OCI-LY1 (cell line): ENCODE results near the gene CNTNAP2.

Experiments
- H2AFZ ChIP-seq: fragments of 200-600 bp; sonication (generic), shearing (Covaris generic); 2 replicates; pipeline ENCODE4 v1.6.0; 2014; ENCODE audit warnings: antibody characterized with exemption, mild to moderate bottlenecking, low read length
- H3F3A ChIP-seq: fragments of 200-600 bp; sonication (generic), shearing (Covaris generic); 2 replicates; pipeline ENCODE4 v1.6.0; 2014; ENCODE audit warnings: mild to moderate bottlenecking, antibody characterized with exemption, low read length, moderate library complexity; ENCODE audit not compliant: insufficient read depth
- H3K27ac ChIP-seq: fragments of 200-600 bp; sonication (generic); 2 replicates; pipeline ENCODE4 v1.5.1; 2014; ENCODE audit warnings: low read length, mixed run types, mild to moderate bottlenecking, low read depth; ENCODE audit not compliant: poor library complexity, severe bottlenecking
- H3K27me3 ChIP-seq: fragments of 200-600 bp; sonication (generic); 2 replicates; pipeline ENCODE4 v1.6.0; 2014; ENCODE audit warnings: antibody characterized with exemption, mild to moderate bottlenecking, low read length, moderate library complexity; ENCODE audit not compliant: insufficient read depth
- H3K36me3 ChIP-seq: fragments of 200-600 bp; sonication (generic); 2 replicates; pipeline ENCODE4 v1.6.1; 2014; ENCODE audit warnings: mild to moderate bottlenecking, antibody characterized with exemption, low read length, moderate library complexity, mixed read lengths; ENCODE audit not compliant: insufficient read depth
- H3K4me1 ChIP-seq: fragments of 200-600 bp; sonication (generic); 2 replicates; pipeline ENCODE4 v1.5.1; 2014; ENCODE audit warnings: mild to moderate bottlenecking, low read length, moderate library complexity; ENCODE audit not compliant: insufficient read depth, severe bottlenecking
- H3K4me2 ChIP-seq: fragments of 200-600 bp; sonication (generic), shearing (Covaris generic); 2 replicates; pipeline ENCODE4 v1.6.1; 2014; ENCODE audit warnings: low read length
- H3K4me3 ChIP-seq: fragments of 200-600 bp; sonication (generic); 2 replicates; pipeline ENCODE4 v1.5.1; 2014; ENCODE audit warnings: low read length, low read depth, mild to moderate bottlenecking, mixed read lengths; ENCODE audit not compliant: poor library complexity, severe bottlenecking
- H3K79me2 ChIP-seq: fragments of 200-600 bp; shearing (Covaris generic); 2 replicates; pipeline ENCODE4 v1.6.1; 2016; ENCODE audit warnings: mixed run types, low read length, mixed read lengths; ENCODE audit not compliant: insufficient read depth
- H3K9ac ChIP-seq: fragments of 200-600 bp; sonication (generic), shearing (Covaris generic); 2 replicates; pipeline ENCODE4 v1.6.1; 2014; ENCODE audit warnings: mild to moderate bottlenecking, low read length, mixed read lengths
- H3K9me2 ChIP-seq: fragments of 200-600 bp; sonication (generic), shearing (Covaris generic); 2 replicates; pipeline ENCODE4 v1.6.1; 2014; ENCODE audit warnings: low read depth, mild to moderate bottlenecking, low read length, mixed read lengths
- H3K9me3 ChIP-seq: fragments of 200-600 bp; shearing (Covaris generic); 2 replicates; pipeline ENCODE4 v1.6.1; 2014; ENCODE audit warnings: low read length, mixed read lengths
- H4K20me1 ChIP-seq: fragments of 200-600 bp; sonication (generic), shearing (Covaris generic); 2 replicates; pipeline ENCODE4 v1.6.0; 2016; ENCODE audit warnings: mild to moderate bottlenecking, low read length; ENCODE audit not compliant: insufficient read depth
- CTCF ChIP-seq: fragments of 200-600 bp; sonication (generic), shearing (Covaris generic); IDR thresholded peaks from 2 replicates; pipeline ENCODE4 v1.5.1; 2017; ENCODE audit warnings: mild to moderate bottlenecking, antibody characterized with exemption, low read length, moderate library complexity, mixed read lengths
- EZH2 ChIP-seq: fragments of 200-600 bp; sonication (generic), shearing (Covaris generic); IDR thresholded peaks from 2 replicates; pipeline ENCODE4 v1.8.0; 2017; ENCODE audit warnings: borderline replicate concordance, mixed run types, mild to moderate bottlenecking, antibody characterized with exemption, low read length, moderate library complexity, mixed read lengths

Gene CNTNAP2

DNA sequence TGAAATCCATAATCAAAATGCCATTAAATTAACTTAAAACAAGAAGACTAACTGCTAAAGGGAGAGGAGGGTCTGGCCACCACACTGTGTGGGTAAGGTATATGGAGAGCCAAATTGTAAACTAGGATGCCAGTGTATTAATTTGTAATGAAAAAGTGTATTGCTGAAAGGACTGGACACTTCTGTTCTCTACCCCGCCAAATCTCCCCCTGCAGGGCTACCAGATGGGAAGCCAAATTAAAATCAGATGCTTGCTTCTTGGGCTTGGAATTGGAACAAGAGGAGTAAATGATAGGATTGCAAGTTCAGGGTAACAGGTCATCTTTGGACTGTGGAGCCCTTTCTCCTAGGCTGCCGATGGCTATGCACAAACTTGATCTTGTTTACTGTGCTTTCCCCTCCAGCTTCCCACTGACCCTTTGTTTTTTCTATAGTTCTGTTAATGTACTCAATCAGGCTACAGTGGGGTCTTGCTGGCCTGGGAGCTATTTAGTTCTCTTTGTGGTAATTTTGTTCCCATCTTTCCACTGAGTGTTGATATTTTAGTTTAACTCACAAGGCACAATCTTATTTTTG, 1541.9 kb downstream of the CNTNAP2 start:
- Histone ChIP-seq H3K27me3 (no peaks in the 10 kb centered on the region), H3K79me2 (no peaks in the 10 kb centered on the region), H3K27ac (no peak overlapping the region), H3K4me3 (no peak overlapping the region), H3K9me2 (no peaks in the 10 kb centered on the region), H3K36me3 (no peaks in the 10 kb centered on the region), H3K9me3 (no peaks in the 10 kb centered on the region), H3F3A (no peaks in the 10 kb centered on the region), H3K4me1 (no peaks in the 10 kb centered on the region), H4K20me1 (no peaks in the 10 kb centered on the region), H3K4me2 (no peak overlapping the region), H3K9ac (no peak overlapping the region), H2AFZ (no peak overlapping the region)
- no peak for TF ChIP-seq CTCF
- no peak for TF ChIP-seq EZH2

DNA sequence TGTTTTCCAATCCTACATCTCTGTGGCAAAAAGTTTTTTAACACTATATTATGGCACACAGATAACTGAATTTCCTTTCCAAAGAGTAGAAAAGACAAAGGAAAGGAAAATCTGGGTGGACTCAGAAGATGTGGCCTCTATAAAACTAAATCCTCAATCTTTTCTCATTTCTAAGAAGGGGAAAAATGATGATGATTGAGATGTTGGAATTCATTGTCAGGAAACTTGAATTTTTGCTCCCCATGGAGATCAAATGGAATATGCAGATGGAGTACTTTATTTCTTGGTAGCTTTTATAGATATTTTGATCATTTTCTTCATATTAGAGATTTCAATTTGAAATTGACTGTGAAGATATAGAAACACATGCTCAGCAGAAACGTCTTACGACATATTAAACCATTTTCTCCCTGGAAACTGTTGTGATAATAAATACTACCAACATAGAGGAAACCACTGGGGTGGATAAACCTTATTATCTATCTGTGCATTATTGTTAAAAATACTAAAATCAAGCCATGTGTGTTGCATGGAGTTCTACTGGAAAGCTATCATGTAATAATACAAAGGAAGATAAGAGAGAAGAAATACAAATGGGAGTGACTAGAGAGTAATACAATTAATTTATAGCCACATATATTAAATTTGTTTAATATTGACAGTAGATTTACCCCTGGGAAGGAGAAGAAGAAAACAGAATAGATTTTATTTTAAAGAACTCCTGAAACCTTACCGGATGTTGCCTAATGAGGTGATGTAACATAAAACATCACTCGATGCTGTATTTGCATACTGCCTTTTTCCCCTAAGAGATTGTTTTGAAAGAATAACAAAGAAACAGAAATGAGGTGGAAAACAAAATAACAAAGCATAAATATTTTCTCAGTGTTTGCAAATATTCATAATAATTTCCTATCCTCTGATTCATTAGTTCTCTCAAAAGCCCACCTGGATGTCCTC, 1542.7 kb downstream of the CNTNAP2 start:
- no peak overlapping the region for H2AFZ ChIP-seq
- no peaks in the 10 kb centered on the region for H3F3A ChIP-seq
- H3K9me3 ChIP-seq, result no peaks in the 10 kb centered on the region
- no peaks in the 10 kb centered on the region for H3K36me3 ChIP-seq
- no peak for TF ChIP-seq CTCF
- TF ChIP-seq EZH2, result no peak
- no peak overlapping the region for H3K4me2 ChIP-seq
- no peaks in the 10 kb centered on the region for H4K20me1 ChIP-seq
- no peak overlapping the region for H3K27ac ChIP-seq
- no peaks in the 10 kb centered on the region for H3K9me2 ChIP-seq
- H3K79me2 ChIP-seq, result no peaks in the 10 kb centered on the region
- no peak overlapping the region for H3K9ac ChIP-seq
- H3K27me3 ChIP-seq, result no peaks in the 10 kb centered on the region
- H3K4me3 ChIP-seq, result no peak overlapping the region
- no peaks in the 10 kb centered on the region for H3K4me1 ChIP-seq

DNA sequence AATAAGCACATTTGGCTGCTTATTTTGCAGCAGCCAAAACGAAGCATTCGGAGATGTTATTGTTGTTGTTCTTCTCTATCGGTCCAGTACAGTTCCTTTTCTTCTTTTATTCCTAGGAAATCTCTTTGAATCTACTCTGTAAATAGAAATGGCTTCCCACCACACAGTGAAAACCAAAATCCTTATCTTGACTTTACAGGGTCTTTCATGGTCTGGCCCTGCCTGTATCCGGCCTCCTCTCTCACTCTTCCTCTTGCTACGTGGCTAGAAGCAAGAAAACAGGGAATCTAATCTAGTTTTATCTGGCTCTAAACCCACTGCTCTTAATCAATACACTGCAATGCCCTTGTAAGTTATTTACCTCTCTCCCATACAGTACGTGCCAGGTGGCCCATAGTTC, 1547.9 kb downstream of the CNTNAP2 start:
- Histone ChIP-seq H2AFZ (no peak overlapping the region), H3K27me3 (no peaks in the 10 kb centered on the region), H3K4me1 (no peaks in the 10 kb centered on the region), H3F3A (no peaks in the 10 kb centered on the region), H3K9ac (no peak overlapping the region), H3K9me2 (no peaks in the 10 kb centered on the region), H3K36me3 (no peaks in the 10 kb centered on the region), H3K4me2 (no peak overlapping the region), H3K9me3 (no peaks in the 10 kb centered on the region), H3K79me2 (no peaks in the 10 kb centered on the region), H4K20me1 (no peaks in the 10 kb centered on the region), H3K27ac (no peak overlapping the region), H3K4me3 (no peak overlapping the region)
- no peak for TF ChIP-seq CTCF
- TF ChIP-seq EZH2, result no peak
